ENCODE results near the gene SYTL3.

Gene SYTL3

DNA sequence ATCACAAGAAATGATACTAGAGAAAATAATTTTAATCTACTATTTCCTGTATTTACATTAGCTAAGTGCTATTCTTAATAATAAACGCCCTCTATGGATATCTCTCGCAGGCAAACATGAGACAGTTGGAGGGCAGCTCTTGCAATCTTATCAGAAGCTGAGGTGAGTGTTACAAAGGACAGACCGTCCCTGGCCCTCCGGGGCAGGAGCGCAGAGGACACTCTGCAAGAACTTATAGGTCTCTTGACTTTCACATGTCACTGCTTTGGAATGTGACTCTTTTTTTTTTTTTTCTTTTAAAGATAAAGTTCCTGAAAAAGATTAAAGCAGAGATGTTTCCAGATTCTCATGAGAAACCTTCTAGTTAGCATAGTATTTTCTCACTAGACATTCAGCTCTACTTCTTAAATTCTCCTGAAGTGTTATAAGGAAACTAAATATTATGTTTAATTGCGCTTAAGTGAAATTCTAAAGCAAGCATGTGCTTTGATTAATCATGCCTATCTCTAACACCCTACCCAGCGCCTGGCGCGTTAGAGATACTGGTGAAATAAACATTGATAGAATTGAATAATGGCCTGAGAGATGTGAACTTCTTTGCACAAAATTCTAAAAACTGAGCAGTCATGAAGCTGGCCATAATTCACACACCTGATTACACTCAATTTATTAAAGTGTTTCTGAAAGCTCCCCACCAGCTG lies 57.4 kb downstream of the SYTL3 start:
- Histone ChIP-seq H3K4me2 (ENCODE audit: low read length) (peak overlapping the region; percentile 80), H3K36me3 (ENCODE audit: insufficient read depth, low read length) (no peaks in the 10 kb centered on the region), H3K79me2 (ENCODE audit: insufficient read depth, low read length) (no peaks in the 10 kb centered on the region)

GRCh38 chr6:158707821-158708195 lies 58.0 kb downstream of the SYTL3 start:
- Histone ChIP-seq H3K27me3 (ENCODE audit: insufficient read depth, low read length) (no peaks in the 10 kb centered on the region), H4K20me1 (ENCODE audit: insufficient read depth, low read length) (no peaks in the 10 kb centered on the region), H3K9ac (ENCODE audit: low read length) (peak overlapping the region; percentile 67; the same call in 1 of the 2 replicates), H3K9me2 (ENCODE audit: low read depth, low read length) (no peaks in the 10 kb centered on the region), H3F3A (ENCODE audit: insufficient read depth, low read length) (no peaks in the 10 kb centered on the region; the same call in 1 of the 2 replicates), H3K79me2 (ENCODE audit: insufficient read depth, low read length) (no peaks in the 10 kb centered on the region), H3K9me3 (ENCODE audit: low read length) (no peaks in the 10 kb centered on the region), H3K27ac (ENCODE audit: low read depth, low read length, poor library complexity, severe bottlenecking) (peak overlapping the region; percentile 65), H3K4me3 (ENCODE audit: low read depth, low read length, poor library complexity, severe bottlenecking) (peak overlapping the region; percentile 61), H3K4me2 (ENCODE audit: low read length) (peak overlapping the region; percentile 80), H2AFZ (ENCODE audit: low read length) (no peak overlapping the region), H3K4me1 (ENCODE audit: insufficient read depth, low read length, severe bottlenecking) (peaks cover 51% of the 10 kb centered on the region), H3K36me3 (ENCODE audit: insufficient read depth, low read length) (no peaks in the 10 kb centered on the region)
- TF ChIP-seq, protein P1, sequence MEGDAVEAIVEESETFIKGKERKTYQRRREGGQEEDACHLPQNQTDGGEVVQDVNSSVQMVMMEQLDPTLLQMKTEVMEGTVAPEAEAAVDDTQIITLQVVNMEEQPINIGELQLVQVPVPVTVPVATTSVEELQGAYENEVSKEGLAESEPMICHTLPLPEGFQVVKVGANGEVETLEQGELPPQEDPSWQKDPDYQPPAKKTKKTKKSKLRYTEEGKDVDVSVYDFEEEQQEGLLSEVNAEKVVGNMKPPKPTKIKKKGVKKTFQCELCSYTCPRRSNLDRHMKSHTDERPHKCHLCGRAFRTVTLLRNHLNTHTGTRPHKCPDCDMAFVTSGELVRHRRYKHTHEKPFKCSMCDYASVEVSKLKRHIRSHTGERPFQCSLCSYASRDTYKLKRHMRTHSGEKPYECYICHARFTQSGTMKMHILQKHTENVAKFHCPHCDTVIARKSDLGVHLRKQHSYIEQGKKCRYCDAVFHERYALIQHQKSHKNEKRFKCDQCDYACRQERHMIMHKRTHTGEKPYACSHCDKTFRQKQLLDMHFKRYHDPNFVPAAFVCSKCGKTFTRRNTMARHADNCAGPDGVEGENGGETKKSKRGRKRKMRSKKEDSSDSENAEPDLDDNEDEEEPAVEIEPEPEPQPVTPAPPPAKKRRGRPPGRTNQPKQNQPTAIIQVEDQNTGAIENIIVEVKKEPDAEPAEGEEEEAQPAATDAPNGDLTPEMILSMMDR (IDR thresholded peaks at IDR 0.05; ENCODE audit: low read length): no peak
- TF ChIP-seq EZH2 (IDR thresholded peaks at IDR 0.05; ENCODE audit: borderline replicate concordance, low read length): no peak

More for the DNA sequence above, 57.4 kb downstream of the SYTL3 start:
- TF ChIP-seq EZH2 (IDR thresholded peaks at IDR 0.05; ENCODE audit: borderline replicate concordance, low read length): no peak
- TF ChIP-seq, protein P1 (IDR thresholded peaks at IDR 0.05; ENCODE audit: low read length): no peak
- Histone ChIP-seq H2AFZ (ENCODE audit: low read length) (no peak overlapping the region), H3K4me3 (ENCODE audit: low read depth, low read length, poor library complexity, severe bottlenecking) (peak overlapping the region; percentile 61), H3F3A (ENCODE audit: insufficient read depth, low read length) (no peaks in the 10 kb centered on the region; the same call in 1 of the 2 replicates), H3K27me3 (ENCODE audit: insufficient read depth, low read length) (no peaks in the 10 kb centered on the region), H4K20me1 (ENCODE audit: insufficient read depth, low read length) (no peaks in the 10 kb centered on the region), H3K4me1 (ENCODE audit: insufficient read depth, low read length, severe bottlenecking) (peaks cover 51% of the 10 kb centered on the region), H3K9me2 (ENCODE audit: low read depth, low read length) (no peaks in the 10 kb centered on the region), H3K27ac (ENCODE audit: low read depth, low read length, poor library complexity, severe bottlenecking) (peak overlapping the region; percentile 65), H3K9me3 (ENCODE audit: low read length) (no peaks in the 10 kb centered on the region), H3K9ac (ENCODE audit: low read length) (peak overlapping the region; percentile 67; the same call in 1 of the 2 replicates)

GRCh38 chr6:158708239-158708638 lies 58.4 kb downstream of the SYTL3 start:
- Histone ChIP-seq H3K36me3 (ENCODE audit: insufficient read depth, low read length) (no peaks in the 10 kb centered on the region), H3K9me2 (ENCODE audit: low read depth, low read length) (no peaks in the 10 kb centered on the region), H3K79me2 (ENCODE audit: insufficient read depth, low read length) (no peaks in the 10 kb centered on the region), H3K4me2 (ENCODE audit: low read length) (peak overlapping the region; percentile 80), H4K20me1 (ENCODE audit: insufficient read depth, low read length) (no peaks in the 10 kb centered on the region), H2AFZ (ENCODE audit: low read length) (peak overlapping the region; percentile 20; the same call in 1 of the 2 replicates), H3F3A (ENCODE audit: insufficient read depth, low read length) (no peaks in the 10 kb centered on the region; the same call in 1 of the 2 replicates), H3K4me3 (ENCODE audit: low read depth, low read length, poor library complexity, severe bottlenecking) (peak overlapping the region; percentile 61), H3K9ac (ENCODE audit: low read length) (peak overlapping the region; percentile 67), H3K9me3 (ENCODE audit: low read length) (no peaks in the 10 kb centered on the region), H3K4me1 (ENCODE audit: insufficient read depth, low read length, severe bottlenecking) (peaks cover 51% of the 10 kb centered on the region), H3K27me3 (ENCODE audit: insufficient read depth, low read length) (no peaks in the 10 kb centered on the region), H3K27ac (ENCODE audit: low read depth, low read length, poor library complexity, severe bottlenecking) (peak overlapping the region; percentile 65)
- TF ChIP-seq, protein P1 (IDR thresholded peaks at IDR 0.05; ENCODE audit: low read length): no peak
- TF ChIP-seq EZH2 (IDR thresholded peaks at IDR 0.05; ENCODE audit: borderline replicate concordance, low read length): no peak
